ENCODE results near the gene PAQR4. TPM values are rescaled to one million over a fixed set of nuclear protein-coding genes. Genes with fewer than 3 reads are reported as not detected.

The PAQR4 gene
- total and polyA plus RNA-seq, 2 of the 13 experiments (the other 11 are each of a cell fraction or from before 2014, with no cell fraction given): 15.9 to 24.8 TPM

DNA sequence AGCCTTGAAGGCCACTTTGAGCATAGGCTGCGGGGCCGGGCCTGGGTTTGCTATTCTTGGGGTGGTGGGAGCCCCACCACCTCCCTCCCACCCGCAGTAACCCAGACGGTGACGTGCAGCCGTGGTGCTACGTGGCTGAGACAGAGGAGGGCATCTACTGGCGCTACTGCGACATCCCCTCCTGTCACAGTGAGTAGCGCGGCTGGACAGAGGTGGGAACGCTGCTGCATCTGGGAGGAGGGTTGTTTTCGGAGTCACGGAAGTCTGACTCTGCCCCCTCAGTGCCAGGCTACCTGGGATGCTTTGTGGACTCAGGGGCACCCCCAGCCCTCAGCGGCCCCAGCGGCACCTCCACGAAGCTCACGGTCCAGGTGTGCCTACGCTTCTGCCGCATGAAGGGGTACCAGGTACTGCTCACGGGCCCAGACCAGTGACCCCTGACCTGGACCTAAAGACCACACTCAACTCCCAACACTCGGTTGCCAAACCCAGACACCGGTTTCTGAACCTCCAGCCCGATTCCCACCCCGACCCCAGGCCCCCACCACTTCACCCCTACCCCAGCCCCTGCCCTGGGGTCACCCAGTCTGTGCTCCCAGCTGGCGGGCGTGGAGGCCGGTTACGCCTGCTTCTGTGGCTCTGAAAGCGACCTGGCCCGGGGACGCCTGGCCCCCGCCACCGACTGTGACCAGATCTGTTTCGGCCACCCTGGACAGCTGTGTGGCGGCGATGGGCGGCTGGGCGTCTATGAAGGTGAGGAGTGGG lies 2.9 kb upstream of the PAQR4 start:
- DNase-seq (ENCODE audit: low spot score) (no peak), FAIRE-seq (no peak), ATAC-seq (no peak)
- WGBS (ENCODE audit: low lambda C conversion rate): 91% methylated on average over 22 of the region's 39 CpGs
- ChIA-PET POLR2A (interaction anchor here (0.7 kb wide), 1 partner anchor 266 kb away, joined by 3 read pairs; no protein-coding TSS in a partner anchor), CTCF (ENCODE audit: low intra/inter-chr PET ratio, low total read pairs) (no interaction called here)
- Histone ChIP-seq H3K4me1 (ENCODE audit: insufficient read depth, low read length) (peaks cover 34% of the 10 kb centered on the region), H3K36me3 (replicated peaks in 1 of 2; ENCODE audit: control insufficient read depth in 1 of 2, insufficient read depth in 2 of 2, low read length in 2 of 2) (no peaks in the 10 kb centered on the region), H2AFZ (ENCODE audit: low read length) (no peak overlapping the region), H3K9ac (ENCODE audit: insufficient read depth, low read depth, low read length) (no peak overlapping the region), H4K20me1 (ENCODE audit: insufficient read depth, low read length) (no peaks in the 10 kb centered on the region), H3K27me3 (ENCODE audit: control insufficient read depth in 1 of 2, insufficient read depth in 2 of 2, low read length in 2 of 2) (peaks cover 0 to 5% of the 10 kb centered on the region in 2 experiments; a peak in 3 of 5 replicates), H3K27ac (ENCODE audit: extremely low read length, insufficient read depth, low read length) (no peak overlapping the region), H3K79me2 (ENCODE audit: insufficient read depth, low read length) (peaks cover 8% of the 10 kb centered on the region), H3K4me2 (ENCODE audit: low read depth, low read length) (no peak overlapping the region), H3K4me3 (replicated peaks in 1 of 3; ENCODE audit: insufficient read depth in 1 of 3, low read depth in 2 of 3, low read length in 3 of 3) (no peak overlapping the region), H3K9me3 (ENCODE audit: low read length) (no peaks in the 10 kb centered on the region)
- no TSS peak for BruUV-seq (replicated peaks)
- intact Hi-C loops (cut with micrococcal nuclease; ENCODE audit: unreplicated experiment) (no loop called here), in situ Hi-C loops (cut with HindIII; ENCODE audit: extremely low pct_ligation_motif_present, low pct_unique_long_range_greater_than_20kb) (no loop called here)
- TF ChIP-seq, protein P1, sequence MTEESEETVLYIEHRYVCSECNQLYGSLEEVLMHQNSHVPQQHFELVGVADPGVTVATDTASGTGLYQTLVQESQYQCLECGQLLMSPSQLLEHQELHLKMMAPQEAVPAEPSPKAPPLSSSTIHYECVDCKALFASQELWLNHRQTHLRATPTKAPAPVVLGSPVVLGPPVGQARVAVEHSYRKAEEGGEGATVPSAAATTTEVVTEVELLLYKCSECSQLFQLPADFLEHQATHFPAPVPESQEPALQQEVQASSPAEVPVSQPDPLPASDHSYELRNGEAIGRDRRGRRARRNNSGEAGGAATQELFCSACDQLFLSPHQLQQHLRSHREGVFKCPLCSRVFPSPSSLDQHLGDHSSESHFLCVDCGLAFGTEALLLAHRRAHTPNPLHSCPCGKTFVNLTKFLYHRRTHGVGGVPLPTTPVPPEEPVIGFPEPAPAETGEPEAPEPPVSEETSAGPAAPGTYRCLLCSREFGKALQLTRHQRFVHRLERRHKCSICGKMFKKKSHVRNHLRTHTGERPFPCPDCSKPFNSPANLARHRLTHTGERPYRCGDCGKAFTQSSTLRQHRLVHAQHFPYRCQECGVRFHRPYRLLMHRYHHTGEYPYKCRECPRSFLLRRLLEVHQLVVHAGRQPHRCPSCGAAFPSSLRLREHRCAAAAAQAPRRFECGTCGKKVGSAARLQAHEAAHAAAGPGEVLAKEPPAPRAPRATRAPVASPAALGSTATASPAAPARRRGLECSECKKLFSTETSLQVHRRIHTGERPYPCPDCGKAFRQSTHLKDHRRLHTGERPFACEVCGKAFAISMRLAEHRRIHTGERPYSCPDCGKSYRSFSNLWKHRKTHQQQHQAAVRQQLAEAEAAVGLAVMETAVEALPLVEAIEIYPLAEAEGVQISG (CRISPR knock-in tag; IDR thresholded peaks at IDR 0.05): no peak
- TF ChIP-seq PHF20 (CRISPR knock-in tag; IDR thresholded peaks at IDR 0.05) (no peak), MIXL1 (CRISPR knock-in tag; IDR thresholded peaks at IDR 0.05) (no peak), ATF7 (IDR thresholded peaks at IDR 0.05) (no peak), ATF7 (CRISPR knock-in tag; IDR thresholded peaks at IDR 0.05) (no peak)

DNA sequence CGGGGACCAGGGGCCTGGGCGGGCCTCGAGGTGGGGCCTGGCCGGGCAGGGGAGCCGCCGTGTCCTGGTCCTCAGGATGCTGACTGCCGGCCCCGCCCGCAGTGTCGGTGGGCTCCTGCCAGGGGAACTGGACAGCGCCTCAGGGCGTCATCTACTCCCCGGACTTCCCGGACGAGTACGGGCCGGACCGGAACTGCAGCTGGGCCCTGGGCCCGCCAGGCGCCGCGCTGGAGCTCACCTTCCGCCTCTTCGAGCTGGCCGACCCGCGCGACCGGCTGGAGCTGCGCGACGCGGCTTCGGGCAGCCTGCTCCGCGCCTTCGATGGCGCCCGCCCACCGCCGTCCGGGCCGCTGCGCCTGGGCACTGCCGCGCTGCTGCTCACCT lies 2.3 kb upstream of the PAQR4 start:
- intact Hi-C loops (cut with micrococcal nuclease; ENCODE audit: unreplicated experiment): no loop called here
- 97% methylated on average over 39 of the region's 46 CpGs for WGBS (ENCODE audit: low lambda C conversion rate)
- Histone ChIP-seq H3K9ac (ENCODE audit: insufficient read depth, low read depth, low read length) (no peak overlapping the region), H3K9me3 (ENCODE audit: low read length) (no peaks in the 10 kb centered on the region), H4K20me1 (ENCODE audit: insufficient read depth, low read length) (no peaks in the 10 kb centered on the region), H3K36me3 (replicated peaks in 1 of 2; ENCODE audit: control insufficient read depth in 1 of 2, insufficient read depth in 2 of 2, low read length in 2 of 2) (no peaks in the 10 kb centered on the region), H3K4me1 (ENCODE audit: insufficient read depth, low read length) (peaks cover 29% of the 10 kb centered on the region), H3K79me2 (ENCODE audit: insufficient read depth, low read length) (peaks cover 8% of the 10 kb centered on the region), H3K27ac (ENCODE audit: extremely low read length, insufficient read depth, low read length) (no peak overlapping the region), H3K4me3 (replicated peaks in 1 of 3; ENCODE audit: insufficient read depth in 1 of 3, low read depth in 2 of 3, low read length in 3 of 3) (no peak overlapping the region), H2AFZ (ENCODE audit: low read length) (no peak overlapping the region), H3K4me2 (ENCODE audit: low read depth, low read length) (no peak overlapping the region), H3K27me3 (ENCODE audit: control insufficient read depth in 1 of 2, insufficient read depth in 2 of 2, low read length in 2 of 2) (peaks cover 0 to 5% of the 10 kb centered on the region in 2 experiments; a peak in 3 of 5 replicates)
- in situ Hi-C loops (cut with HindIII; ENCODE audit: extremely low pct_ligation_motif_present, low pct_unique_long_range_greater_than_20kb): no loop called here
- ATAC-seq: no peak
- FAIRE-seq: no peak
- no peak for DNase-seq (ENCODE audit: low spot score)
- CTCF ChIA-PET (ENCODE audit: low intra/inter-chr PET ratio, low total read pairs): no interaction called here
- no TSS peak for BruUV-seq (replicated peaks)
- POLR2A ChIA-PET: no interaction called here
- no peak for TF ChIP-seq ZNF562 (CRISPR knock-in tag; IDR thresholded peaks at IDR 0.05; ENCODE audit: borderline replicate concordance)
- TF ChIP-seq, protein P2, sequence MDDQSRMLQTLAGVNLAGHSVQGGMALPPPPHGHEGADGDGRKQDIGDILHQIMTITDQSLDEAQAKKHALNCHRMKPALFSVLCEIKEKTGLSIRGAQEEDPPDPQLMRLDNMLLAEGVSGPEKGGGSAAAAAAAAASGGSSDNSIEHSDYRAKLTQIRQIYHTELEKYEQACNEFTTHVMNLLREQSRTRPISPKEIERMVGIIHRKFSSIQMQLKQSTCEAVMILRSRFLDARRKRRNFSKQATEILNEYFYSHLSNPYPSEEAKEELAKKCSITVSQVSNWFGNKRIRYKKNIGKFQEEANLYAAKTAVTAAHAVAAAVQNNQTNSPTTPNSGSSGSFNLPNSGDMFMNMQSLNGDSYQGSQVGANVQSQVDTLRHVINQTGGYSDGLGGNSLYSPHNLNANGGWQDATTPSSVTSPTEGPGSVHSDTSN (CRISPR knock-in tag; IDR thresholded peaks at IDR 0.05; ENCODE audit: borderline replicate concordance): no peak
- TF ChIP-seq NFIB (CRISPR knock-in tag; IDR thresholded peaks at IDR 0.05; ENCODE audit: borderline replicate concordance): no peak
- TF ChIP-seq, protein P3, sequence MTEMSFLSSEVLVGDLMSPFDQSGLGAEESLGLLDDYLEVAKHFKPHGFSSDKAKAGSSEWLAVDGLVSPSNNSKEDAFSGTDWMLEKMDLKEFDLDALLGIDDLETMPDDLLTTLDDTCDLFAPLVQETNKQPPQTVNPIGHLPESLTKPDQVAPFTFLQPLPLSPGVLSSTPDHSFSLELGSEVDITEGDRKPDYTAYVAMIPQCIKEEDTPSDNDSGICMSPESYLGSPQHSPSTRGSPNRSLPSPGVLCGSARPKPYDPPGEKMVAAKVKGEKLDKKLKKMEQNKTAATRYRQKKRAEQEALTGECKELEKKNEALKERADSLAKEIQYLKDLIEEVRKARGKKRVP (CRISPR knock-in tag; IDR thresholded peaks at IDR 0.05): no peak
- no peak for TF ChIP-seq HNRNPL (IDR thresholded peaks at IDR 0.05; ENCODE audit: low read depth, low read length)
- TF ChIP-seq, protein P4, sequence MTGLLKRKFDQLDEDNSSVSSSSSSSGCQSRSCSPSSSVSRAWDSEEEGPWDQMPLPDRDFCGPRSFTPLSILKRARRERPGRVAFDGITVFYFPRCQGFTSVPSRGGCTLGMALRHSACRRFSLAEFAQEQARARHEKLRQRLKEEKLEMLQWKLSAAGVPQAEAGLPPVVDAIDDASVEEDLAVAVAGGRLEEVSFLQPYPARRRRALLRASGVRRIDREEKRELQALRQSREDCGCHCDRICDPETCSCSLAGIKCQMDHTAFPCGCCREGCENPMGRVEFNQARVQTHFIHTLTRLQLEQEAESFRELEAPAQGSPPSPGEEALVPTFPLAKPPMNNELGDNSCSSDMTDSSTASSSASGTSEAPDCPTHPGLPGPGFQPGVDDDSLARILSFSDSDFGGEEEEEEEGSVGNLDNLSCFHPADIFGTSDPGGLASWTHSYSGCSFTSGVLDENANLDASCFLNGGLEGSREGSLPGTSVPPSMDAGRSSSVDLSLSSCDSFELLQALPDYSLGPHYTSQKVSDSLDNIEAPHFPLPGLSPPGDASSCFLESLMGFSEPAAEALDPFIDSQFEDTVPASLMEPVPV (CRISPR knock-in tag; IDR thresholded peaks at IDR 0.05): no peak
